AG09309 (cell line): ENCODE data around the gene CCDC92.
"Not testable (repeated sequence)": the region's sequence is repeated elsewhere in the genome, so short reads cannot be mapped to it uniquely, and the experiment has no call there.

Experiments
- DNase-seq: peaks from one replicate; pipeline ENCODE4 v3.0.0-alpha.2; 2010; ENCODE audit warnings: low read depth
- H3K4me3 ChIP-seq: 2 replicates; pipeline ENCODE4 v1.5.1; 2011; ENCODE audit warnings: mild to moderate bottlenecking, low read depth, low read length, moderate library complexity; ENCODE audit not compliant: control insufficient read depth
- TF ChIP-seq, protein P1 (sequence below): IDR thresholded peaks from 2 replicates; pipeline ENCODE4 v1.5.1; 2011; ENCODE audit warnings: mild to moderate bottlenecking, low read depth, low read length, inconsistent platforms; ENCODE audit not compliant: insufficient read depth, control insufficient read depth; ENCODE audit errors: missing control alignments

Gene CCDC92

DNA sequence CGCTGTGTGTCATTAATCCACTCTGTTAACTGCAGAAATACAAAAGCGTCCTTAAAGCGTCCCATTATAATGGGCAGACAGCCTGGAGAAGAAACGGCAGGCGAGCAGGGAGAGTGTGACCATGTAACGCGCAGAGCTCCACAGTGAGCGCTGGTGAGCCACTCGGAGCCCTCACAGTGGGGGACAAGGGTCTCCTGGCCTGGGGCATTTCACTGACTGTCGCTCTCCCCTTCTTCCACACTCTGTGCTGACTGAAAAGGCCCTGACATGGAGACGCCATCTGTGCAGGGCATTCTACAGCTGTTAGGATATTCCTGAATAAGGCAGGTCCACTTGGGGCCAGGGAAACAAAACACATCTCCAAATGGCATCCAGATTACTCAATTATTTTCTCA is 24.2 kb downstream of the CCDC92 start:
- no peak overlapping the region for H3K4me3 ChIP-seq
- TF ChIP-seq, protein P1, sequence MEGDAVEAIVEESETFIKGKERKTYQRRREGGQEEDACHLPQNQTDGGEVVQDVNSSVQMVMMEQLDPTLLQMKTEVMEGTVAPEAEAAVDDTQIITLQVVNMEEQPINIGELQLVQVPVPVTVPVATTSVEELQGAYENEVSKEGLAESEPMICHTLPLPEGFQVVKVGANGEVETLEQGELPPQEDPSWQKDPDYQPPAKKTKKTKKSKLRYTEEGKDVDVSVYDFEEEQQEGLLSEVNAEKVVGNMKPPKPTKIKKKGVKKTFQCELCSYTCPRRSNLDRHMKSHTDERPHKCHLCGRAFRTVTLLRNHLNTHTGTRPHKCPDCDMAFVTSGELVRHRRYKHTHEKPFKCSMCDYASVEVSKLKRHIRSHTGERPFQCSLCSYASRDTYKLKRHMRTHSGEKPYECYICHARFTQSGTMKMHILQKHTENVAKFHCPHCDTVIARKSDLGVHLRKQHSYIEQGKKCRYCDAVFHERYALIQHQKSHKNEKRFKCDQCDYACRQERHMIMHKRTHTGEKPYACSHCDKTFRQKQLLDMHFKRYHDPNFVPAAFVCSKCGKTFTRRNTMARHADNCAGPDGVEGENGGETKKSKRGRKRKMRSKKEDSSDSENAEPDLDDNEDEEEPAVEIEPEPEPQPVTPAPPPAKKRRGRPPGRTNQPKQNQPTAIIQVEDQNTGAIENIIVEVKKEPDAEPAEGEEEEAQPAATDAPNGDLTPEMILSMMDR, result no peak
- DNase-seq, result no peak

DNA sequence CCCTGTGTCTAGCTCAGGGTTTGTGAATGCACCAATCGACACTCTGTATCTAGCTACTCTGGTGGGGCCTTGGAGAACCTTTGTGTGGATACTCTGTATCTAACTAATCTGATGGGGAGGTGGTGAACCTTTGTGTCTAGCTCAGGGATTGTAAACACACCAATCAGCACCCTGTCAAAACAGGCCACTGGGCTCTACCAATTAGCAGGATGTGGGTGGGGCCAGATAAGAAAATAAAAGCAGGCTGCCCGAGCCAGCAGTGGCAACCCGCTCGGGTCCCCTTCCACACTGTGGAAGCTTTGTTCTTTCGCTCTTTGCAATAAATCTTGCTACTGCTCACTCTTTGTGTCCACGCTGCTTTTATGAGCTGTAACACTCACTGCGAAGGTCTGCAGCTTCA is 25.1 kb downstream of the CCDC92 start:
- H3K4me3 ChIP-seq, DNase-seq: not testable (repeated sequence)

DNA sequence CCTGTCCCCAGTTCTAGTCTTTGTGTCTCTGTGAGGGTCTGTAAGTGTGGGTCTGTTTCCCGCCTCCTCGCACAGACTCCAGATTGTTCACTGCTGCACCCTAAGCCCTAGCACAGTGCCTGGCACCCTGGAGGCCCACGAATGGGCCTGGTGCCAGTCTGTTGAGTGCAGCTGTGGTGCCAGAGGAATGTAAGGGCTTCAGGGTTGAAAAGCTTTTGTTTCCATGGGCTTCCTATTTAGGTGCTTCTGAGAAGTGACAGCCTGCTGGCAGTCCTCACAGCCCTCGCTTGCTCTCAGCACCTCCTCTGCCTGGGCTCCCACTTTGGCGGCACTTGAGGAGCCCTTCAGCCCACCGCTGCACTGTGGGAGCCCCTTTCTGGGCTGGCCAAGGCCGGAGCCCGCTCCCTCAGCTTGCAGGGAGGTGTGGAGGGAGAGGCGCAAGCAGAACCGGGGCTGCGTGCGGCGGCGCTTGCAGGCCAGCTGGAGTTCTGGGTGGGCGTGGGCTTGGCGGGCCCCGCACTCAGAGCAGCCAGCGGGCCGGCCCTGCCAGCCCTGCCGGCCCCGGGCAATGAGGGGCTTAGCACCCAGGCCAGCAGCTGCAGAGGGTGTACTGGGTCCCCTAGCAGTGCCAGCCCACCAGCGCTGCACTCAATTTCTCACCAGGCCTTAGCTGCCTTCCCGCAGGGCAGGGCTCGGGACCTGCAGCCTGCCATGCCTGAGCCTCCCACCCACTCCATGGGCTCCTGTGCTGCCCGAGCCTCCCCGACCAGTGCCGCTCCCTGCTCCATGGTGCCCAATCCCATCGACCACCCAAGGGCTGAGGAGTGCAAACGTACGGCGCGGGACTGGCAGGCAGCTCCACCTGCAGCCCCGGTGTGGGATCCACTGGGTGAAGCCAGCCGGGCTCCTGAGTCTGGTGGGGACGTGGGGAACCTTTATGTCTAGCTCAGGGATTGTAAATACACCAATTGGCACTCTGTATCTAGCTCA is 25.8 kb downstream of the CCDC92 start:
- DNase-seq, H3K4me3 ChIP-seq: not testable (repeated sequence)

DNA sequence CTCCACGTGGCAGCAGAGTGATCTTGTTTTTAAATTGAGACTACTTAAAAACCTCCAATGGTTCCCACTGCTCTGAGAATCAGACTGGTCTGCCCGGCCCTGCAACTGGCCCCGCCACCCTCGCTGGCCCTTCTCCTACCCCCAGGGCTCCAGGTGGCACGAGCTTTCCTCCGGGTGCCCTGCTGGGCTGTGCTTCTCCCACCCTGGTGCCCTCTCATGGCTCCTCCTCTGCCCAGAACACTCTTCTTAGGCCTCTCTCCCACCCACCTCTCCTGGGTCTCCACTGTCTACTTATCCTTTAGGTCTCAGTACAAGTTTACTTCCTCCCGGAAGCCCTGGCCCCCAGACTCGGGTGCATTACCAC is 26.5 kb downstream of the CCDC92 start:
- H3K4me3 ChIP-seq, result no peak overlapping the region
- TF ChIP-seq, protein P1, result no peak
- DNase-seq, result no peak

DNA sequence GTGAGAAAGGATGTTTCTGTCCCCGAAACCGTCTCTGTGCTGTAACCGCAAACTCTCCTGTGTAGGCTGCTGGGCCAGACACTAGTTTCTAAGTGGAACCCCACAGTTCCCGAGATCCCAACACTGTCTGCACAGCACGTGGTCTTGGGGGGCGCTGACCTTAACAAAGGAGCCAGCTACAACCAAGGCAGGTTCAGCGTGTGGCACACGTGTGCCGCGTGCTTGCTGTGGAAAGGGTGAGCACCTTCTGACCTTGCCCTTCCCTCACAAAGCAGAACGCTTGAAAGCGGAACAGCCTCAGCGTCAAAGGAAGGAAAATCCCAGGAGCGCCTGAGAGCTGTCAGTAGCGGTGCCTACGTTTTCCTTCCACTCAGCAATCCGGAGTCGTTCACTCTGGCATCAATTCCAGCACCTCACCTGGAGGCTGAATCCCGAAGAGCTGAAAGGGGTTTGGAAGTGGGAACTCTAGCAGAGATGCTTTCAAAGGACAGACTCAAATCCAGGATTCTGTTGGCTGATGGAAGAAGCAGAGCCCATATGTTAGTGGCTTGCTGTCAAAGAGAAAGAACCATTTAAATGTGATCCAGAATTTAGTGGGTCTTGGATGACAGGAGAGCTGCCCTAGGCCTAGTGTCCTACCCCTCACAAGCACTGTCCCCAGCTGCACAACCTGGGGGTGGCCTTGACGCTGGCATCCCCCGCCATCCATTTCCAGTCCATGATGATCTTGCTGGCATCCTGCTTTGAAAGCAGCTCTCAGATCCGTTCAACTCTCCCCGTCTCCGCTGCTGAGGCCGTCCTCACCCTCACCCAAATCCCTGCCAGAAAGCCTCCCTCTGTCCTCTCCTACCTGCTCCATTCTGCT is 27.1 kb downstream of the CCDC92 start:
- H3K4me3 ChIP-seq, result no peak overlapping the region
- DNase-seq, result no peak
- TF ChIP-seq, protein P1, result no peak

DNA sequence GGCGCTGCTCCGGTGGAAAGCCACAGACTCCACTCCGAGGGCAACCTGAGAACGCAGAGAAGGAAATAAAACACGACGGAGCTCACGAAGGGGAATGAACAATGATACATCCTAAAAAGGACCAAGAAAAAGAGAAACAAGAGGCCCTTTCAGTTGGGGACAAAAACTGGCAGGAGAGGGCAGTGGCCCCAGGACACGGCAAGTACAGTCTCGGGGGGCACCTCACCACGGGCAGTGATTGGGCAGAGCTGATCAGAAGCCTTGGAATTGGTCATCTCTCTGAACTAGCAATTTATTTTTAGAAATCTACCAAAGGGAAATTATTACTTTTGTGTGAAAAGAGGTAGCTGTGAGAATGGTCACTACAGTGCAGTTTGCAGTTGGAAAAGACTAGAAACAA is 27.9 kb downstream of the CCDC92 start:
- TF ChIP-seq, protein P1, result no peak
- no peak overlapping the region for H3K4me3 ChIP-seq
- no peak for DNase-seq

DNA sequence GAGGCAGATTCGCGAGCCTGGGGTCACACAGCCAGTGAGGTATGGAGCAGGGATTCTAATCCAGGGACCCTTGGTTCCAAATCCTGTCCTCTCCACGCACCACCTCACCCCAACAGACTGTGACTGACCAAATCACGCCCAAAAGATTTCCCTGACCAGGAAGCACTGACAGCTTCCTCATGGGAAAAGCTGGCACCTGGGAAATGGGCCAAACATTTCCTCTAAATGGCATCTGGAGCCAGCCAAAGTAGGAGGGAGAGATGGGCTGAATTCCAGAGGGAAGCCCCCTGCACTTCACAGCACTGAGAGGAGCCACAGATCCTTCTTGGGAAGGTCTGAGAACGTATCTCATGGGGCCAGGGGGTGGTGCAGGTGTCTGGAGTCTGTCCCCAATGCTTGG is 28.8 kb downstream of the CCDC92 start:
- DNase-seq, result no peak
- no peak overlapping the region for H3K4me3 ChIP-seq
- TF ChIP-seq, protein P1, result no peak
